T-helper 22 cell (primary cell): ENCODE measurements around the gene SCAND1.
"Not testable (repeated sequence)": the region's sequence is repeated elsewhere in the genome, so short reads cannot be mapped to it uniquely, and the experiment has no call there.

ENCODE experiments used
- DNase-seq: peaks from one replicate; pipeline ENCODE4 v3.0.0-alpha.2; 2020; ENCODE audit warnings: low read depth

Gene SCAND1

DNA sequence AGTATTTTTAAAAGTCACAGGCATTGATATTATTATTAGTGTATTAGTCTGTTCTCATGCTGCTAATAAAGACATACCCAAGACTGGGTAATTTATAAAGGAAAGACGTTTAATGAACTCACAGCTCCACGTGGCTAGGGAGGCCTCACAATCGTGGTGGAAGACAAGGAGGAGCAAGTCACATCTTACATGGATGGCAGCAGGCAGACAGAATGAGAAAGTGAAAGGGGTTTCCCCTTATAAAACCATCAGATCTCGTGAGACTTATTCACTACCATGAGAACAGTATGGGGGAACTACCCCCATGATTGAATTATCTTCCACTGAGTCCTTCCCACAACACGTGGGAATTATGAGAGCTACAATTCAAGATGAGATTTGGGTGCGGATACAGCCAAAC is 5.0 kb upstream of the SCAND1 start:
- DNase-seq = not testable (repeated sequence)

- no peak for DNase-seq
These were observed 2.3 kb upstream of the SCAND1 start for GRCh38 chr20:35956616-35957015.

- peak; percentile 51 for DNase-seq
These were observed 577 bp upstream of the SCAND1 start for GRCh38 chr20:35954907-35955251.

DNA sequence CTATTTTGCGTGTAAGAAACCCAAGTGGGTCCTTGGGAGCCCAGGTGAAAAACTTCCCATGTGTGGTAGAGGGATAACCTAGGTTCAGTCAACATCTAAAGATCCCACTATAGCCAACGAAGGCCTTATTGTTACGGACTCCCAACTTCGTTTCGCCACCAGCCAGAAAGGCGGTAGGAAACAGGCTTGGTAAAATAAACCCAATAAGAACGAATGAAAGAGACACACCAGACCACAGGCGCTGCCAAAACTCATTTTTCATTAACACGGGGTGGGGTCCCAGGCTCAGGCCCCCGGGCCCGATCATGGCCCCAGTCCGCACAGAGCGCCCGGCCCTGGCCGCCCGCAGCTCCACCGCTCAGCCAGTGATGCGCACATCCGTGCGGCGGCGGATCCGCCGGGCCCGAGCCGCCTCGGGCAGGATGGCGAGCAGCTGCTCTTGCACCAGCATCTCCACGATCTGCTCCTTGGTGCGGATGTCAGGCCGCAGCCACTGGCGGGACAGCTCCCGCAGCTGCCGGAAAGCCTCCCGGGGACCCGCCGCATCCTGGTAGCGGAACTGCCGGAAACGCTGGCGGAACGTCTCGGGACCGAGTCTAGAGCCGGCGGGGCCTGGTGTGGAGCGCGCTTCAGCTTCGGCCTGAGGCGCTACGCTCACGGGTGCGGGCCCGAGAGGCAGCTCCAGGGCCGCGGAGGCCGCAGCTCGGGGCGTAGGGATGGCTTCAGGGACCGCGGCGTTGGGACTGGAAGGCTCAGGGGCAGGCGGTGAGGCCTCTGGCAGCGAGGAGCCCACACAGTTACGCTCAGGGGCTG is 709 bp downstream of the SCAND1 start:
- peak; percentile 62 for DNase-seq

DNA sequence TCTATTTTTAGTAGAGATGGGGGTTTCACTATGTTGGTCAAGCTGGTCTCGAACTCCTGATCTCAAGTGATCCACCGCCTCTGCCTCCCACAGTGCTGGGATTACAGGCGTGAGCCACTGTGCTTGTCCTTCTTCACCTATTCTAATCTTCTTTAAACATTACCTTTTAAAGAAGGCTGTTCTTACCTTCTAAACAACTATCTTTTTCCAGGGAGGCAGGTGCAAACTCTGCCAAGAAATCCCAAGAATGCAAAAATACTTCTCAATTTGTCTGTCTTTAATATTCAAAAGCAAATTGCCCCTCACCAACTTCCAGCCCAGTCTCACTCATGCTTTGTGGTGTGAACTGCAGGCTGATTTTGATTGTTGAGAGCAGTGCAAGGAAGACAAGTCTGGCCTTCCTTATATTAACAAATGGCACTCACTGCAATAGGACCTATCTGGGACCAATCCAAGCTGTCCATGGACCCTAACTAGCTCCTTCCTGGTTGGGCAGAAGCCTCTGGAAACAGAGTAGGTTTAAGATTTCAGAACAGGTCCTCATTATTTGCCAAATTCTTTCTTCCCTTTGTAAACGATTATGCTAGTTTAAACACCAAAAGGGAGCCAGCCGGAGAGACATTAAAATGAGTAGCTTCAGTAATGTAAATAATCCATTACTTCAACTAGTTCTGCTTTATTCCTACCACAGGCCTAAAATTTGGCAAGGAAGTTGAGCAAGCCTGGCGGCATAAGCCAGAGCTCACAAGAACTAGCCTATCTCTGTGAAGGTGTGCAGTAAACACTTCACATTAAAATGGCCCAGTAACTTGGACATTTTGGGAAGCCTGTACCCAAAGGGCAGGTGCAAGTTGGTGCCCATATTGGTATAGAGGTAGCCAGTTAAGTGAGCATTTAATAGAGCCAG is 1.6 kb downstream of the SCAND1 start:
- DNase-seq = no peak

GRCh38 chr20:35952080-35952479 is 2.2 kb downstream of the SCAND1 start:
- not testable (repeated sequence) for DNase-seq

- DNase-seq = no peak
These were observed 4.2 kb downstream of the SCAND1 start for GRCh38 chr20:35950093-35950492.

DNA sequence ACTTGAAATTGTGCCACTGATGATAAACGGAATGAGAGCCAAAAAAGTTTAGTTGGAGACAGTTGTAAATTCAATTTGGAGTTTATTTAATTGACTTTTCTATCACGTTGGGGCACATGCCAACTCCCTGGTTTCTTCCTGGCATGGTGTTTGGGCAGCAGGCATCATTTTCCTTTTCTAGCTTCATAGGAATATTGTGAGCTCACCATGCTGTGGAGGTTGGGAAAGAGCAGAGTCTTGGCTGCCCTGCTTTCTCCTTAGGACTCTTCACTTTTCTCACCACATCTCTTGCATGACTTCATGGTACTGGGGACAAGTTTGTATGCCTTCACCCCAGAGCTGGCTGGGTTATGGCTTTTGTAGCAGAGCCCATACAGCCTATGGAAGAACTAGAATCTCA is 6.4 kb downstream of the SCAND1 start:
- no peak for DNase-seq

DNA sequence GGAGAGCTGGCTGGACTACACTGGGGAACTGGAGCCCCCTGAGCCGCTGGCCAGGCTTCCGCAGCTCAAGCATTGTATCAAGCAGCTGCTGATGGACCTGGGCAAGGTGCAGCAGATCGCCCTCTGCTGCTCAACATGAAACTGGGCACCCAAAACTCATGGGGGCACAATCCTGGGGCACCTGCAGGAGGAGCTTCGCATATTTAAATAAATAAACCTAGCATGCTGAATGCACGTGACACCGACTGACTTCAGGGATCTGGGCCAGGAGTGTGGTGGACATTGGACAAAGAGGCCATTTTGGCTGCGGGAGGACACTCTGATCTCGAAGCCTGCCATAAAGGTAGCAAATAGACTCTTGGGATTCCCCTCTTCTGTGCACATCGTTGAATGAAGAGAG is 6.8 kb downstream of the SCAND1 start:
- DNase-seq = no peak

- no peak for DNase-seq
These were observed 12.1 kb downstream of the SCAND1 start for GRCh38 chr20:35942243-35942642.

- DNase-seq = no peak
These were observed 12.7 kb downstream of the SCAND1 start for GRCh38 chr20:35941620-35942019.

DNA sequence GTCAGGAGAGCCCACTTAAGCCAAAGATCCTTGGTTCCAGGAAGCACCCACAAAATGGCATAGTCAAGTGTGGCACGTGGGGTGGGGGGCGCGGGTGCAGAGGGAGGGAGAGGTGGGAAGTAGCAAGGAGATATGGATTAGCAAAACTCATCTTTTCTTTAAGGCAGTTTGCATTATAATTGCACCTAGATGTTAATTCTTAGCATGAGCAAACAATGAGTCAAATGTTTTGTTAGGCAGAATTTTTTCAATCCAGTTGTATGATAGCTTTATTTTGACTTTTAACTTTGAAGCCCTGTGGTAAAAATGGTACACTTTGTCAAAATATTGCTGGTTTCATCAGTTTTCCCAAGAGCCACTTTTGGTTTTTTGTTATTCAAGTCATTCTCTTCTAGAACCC is 15.0 kb downstream of the SCAND1 start:
- DNase-seq = no peak

GRCh38 chr20:35934050-35934449 is 20.3 kb downstream of the SCAND1 start:
- no peak for DNase-seq

DNA sequence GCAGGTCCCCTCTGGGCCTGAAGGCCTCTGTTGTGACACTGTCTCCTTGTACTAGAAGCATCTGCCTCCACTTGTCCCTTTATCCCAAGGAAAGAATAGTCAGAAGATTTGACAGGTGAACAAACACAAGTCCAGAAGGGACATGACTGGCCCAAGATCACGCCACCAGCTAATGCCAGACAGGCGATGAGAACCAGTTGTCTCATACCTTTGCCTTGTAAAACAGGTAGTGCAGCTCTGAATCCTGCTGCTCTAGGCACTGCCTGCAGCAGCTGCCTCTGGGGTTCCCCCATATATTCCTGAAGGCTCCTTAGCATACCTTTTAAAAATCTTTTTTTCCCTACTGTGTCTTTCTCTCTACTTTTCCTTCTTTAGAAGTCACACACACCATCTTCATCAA is 25.0 kb downstream of the SCAND1 start:
- no peak for DNase-seq

DNA sequence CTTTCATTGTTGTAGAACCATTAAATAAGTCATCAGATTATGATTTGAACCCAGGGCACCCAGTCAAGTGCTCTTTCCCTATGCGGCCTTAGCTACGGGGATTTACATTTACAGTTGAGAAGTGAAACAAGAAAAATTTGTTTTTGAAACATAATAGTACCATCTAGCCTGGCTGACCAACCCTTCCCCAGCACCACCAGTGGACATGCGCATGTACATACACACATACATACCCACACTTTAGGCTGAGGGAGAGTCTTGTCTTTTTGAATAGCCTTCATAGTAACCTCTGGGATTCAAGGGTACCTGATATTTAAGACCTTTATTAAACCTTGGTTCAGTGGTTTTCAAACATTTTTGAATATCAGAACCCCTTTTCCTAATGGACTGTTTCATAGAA is 33.8 kb downstream of the SCAND1 start:
- DNase-seq = no peak

DNA sequence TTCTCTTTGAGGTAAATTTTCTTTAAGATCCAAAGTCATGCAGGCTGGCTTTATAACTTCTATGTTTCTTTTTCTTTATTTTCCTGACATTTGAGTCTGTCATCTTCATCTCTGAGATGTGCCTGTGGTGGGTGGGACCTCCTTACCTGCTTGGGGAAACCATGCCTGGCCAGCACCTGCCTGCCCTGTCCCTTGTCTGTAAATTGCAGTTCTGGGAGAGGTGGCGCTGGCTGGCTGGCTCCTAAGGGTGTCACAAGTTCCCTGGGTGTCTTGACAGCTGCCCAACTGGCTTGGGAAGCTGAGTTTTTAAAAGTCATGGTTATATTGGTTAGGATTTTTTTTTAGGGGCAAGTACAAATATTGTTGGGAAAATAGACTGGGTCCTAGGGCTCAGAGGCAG is 36.3 kb downstream of the SCAND1 start:
- no peak for DNase-seq

- no peak for DNase-seq
These were observed 37.2 kb downstream of the SCAND1 start for GRCh38 chr20:35917077-35917476.

GRCh38 chr20:35912881-35913280 is 41.4 kb downstream of the SCAND1 start:
- DNase-seq = no peak

DNA sequence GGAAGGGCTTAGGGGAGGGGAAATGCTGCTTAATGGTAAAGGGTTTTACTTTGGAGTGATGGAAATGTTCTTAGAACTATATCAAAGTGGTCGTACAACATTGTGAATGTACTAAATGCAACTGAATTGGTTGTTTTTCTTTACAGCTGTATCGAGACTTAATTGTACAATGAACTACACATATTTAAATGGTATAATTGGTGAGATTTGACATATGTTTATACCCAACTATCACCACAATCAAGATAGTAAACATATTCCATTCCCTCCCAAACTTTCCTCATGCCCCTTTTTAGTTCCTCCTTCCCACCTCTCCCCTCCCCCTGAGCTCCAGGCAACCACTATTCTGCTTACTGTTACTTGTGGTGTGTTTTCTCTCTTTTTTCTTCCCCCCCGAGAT is 44.0 kb downstream of the SCAND1 start:
- no peak for DNase-seq

DNA sequence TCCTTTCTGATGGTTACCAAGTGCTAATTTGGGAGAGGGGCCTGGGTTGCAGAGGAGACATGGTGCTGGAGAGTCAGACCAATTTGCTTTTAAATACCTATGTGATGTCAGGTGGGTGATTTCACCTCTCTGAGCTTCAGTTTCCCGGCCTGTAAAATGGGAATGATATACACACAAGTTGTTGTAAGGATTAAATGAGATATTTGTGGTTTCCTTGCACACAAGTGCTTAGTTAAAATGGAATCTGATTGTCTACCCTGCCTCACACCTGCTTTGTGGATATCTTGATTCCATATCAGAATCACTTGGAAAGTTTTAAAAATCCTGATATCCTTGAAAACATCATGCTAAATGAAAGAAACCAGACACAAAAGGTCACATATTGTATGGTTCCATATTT is 44.5 kb downstream of the SCAND1 start:
- no peak for DNase-seq

- DNase-seq = no peak
These were observed 45.1 kb downstream of the SCAND1 start for GRCh38 chr20:35909176-35909575.

GRCh38 chr20:35908007-35908406 is 46.3 kb downstream of the SCAND1 start:
- DNase-seq = no peak

DNA sequence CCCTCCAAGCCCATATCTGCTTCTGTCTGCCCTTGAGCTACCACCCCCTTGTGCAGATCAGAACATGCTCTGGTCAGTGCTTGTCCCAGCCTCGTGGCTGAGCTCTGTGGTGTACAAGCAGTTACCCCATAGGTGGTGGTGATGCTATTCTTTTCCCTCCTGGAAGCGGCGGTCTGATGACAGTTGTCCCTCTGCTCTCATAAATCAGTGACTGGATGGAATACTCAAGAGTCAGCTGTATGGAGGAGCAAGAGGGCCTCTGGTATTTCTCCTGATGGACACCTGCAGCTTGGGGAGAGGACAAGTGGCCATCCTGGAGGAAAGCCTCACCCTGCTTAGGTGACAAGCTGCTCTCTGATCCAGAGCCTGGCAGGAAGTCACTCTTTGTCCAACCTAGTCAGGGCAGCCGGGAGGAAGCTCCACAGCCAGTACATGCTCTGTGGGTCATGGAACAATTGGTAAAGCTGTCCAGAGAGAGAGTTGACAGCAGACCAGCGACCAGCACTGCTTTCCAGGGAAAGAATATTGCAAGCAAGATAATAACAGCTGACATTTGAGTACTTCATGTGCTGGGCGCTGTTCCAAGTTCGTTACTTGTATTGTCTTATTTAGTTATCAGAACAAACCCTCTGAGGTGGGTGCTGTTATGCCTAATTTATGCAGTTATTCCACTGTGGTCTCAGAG is 47.1 kb downstream of the SCAND1 start:
- DNase-seq = no peak
